HL-60/S4 treated with phorbol 12-myristate 13-acetate at 8.2 ng/mL for 4 days and 3 days (cell line): ENCODE data around the gene MRPS18B.
"Not testable (repeated sequence)": the region's sequence is repeated elsewhere in the genome, so short reads cannot be mapped to it uniquely, and the experiment has no call there.

Source experiments
- in situ Hi-C: fragments of 300-500 bp; cut with MboI; formaldehyde crosslinking; loops from 2 replicates; pipeline ENCODE4 v1.15.0; 2022; ENCODE audit warnings: low sequenced_read_pairs

MRPS18B gene

GRCh38 chr6:30635834-30636233, 18.2 kb downstream of the MRPS18B start:
- in situ Hi-C loops = no loop called here

DNA sequence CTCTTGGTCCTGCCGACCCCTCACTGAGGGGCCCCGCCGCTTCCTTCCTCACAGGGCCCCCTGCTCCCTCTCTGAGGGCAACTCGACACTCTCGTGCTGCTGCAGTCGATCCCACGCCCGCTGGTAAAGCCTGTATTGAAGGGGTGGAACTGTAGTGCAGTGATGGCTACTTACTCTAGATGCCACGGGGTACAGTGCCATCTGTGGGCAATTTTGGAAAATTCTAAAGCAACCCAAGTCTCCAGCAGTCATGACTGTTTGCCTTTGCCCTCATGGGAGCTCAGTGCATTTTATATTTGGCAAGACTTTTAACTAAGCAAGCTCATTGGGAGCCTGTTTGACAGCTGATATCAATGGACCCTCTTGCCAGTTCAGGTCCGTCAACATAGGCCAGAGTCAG, 22.8 kb downstream of the MRPS18B start:
- in situ Hi-C loops = no loop called here

DNA sequence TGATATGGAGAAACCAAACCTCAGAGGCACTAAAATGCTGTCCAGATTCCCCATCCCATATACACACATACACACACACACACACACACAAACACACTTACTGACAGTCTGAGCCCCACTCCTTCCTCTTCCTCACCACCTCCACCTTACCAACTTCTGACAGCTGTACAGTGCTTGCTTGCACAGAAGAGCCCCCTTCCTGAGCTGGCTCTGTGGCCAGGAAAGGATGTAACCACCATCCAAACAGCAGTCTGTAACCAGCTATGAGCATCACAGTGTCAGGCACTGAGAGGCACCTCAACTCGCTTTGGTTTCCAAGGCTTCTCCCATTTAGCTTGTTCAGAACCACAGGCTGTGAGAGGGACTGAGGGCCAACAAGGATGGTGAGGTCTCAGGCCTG, 23.4 kb downstream of the MRPS18B start:
- in situ Hi-C loops = no loop called here

- in situ Hi-C loops = no loop called here
Observed at GRCh38 chr6:30643656-30644055, 26.0 kb downstream of the MRPS18B start.

DNA sequence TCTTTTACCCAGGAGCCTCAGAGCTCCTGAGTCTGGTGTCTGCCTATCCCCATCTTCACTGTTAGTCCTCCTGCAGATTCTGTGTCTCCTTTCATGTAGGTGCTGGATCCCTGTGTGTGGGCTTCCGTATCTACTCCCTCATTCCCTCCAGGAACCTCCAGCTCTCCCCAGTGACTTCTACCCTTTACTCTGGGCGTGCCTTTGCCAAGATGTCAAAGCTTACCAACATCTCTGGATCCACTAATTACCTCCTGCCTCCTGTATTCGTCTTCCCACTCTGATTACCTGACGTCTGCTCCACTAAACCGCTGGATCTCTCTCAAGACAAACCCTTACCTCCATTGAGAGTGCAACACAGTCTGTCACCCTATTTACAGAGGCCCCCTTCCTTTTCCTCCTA, 27.1 kb downstream of the MRPS18B start:
- in situ Hi-C loops = no loop called here

GRCh38 chr6:30645989-30646388, 28.3 kb downstream of the MRPS18B start:
- in situ Hi-C loops = no loop called here

DNA sequence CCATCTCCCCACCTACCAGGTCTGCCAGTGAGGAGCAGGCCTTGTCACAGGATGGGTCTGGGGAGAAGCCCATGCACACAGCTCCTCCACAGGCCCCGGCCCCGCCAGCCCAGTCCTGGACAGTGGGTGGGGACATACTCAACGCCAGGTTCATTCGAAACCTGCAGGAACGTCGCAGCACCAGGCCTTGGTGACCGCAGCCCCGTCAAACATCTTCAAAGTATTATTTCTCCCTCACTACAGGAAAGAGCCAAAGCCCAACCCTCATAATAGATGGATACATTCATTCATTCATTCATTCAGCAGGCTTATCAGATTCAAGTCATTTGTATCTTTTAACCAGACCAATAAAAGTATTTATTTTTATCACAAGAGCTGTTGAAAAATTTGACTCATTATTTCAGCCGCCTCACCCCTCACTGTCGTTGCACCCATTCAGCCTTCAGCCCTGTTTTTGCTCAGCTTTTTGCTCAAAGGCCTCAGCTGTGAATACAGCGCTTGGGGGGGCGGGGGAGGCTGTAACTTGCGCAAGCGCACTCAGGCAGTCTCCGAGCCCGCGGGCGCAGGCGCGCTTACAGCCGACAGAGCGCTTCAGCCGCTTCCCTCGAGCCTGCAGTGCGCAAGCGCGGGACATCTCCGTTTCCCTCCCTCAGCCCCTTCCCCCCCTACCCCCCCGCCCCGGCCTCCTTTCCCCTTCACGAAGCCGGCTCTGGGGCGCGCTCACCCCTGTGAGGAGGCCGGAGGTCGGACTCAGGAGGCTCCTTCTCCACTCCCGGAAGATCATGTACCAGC, 29.0 kb downstream of the MRPS18B start, which contains the start of gene C6orf136:
Gene C6orf136, plus strand, starts transcription at position 684 of the 792 bp plus-strand sequence. Its CDS starts 99 bp downstream, at position 783.
- in situ Hi-C loops = no loop called here

GRCh38 chr6:30647242-30648116, 29.8 kb downstream of the MRPS18B start:
- in situ Hi-C loops = no loop called here

DNA sequence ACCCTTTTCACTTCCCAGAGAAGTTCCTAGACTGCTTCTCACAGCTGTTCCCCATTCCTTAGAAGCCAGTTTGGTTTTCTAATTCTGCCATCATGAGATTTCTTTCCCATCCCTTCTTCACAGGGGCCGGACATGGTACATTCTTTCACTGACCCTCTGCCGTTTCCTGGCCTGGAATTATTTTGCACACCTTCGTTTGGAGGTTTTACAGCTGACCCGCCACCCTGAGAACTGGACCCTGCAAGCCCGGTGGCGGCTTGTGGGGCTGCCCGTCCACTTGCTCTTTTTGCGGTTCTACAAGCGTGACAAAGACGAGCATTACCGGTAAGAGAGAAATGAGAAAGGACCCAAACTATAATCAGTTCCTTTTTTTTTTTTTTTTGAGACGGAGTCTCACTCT, 33.5 kb downstream of the MRPS18B start:
- in situ Hi-C loops = no loop called here

GRCh38 chr6:30654798-30655742, 37.4 kb downstream of the MRPS18B start:
- in situ Hi-C loops = no loop called here

DNA sequence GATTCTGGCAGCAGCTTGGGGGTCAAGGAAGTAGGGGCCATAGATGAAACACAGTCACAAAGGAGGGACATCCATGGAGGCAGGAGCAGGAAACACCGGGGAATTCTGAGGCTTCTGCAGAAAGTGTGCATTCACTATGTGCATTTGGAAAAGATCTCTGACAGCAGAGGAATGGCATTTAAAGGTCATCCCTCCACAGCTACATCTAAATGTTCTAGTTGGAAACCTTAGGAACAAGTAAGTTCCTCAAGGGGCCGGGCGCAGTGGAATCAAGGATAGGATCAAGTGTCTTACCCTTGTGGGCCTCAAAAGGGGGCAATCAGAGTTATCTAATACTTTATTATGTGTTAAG, 38.1 kb downstream of the MRPS18B start:
- in situ Hi-C loops = no loop called here

DNA sequence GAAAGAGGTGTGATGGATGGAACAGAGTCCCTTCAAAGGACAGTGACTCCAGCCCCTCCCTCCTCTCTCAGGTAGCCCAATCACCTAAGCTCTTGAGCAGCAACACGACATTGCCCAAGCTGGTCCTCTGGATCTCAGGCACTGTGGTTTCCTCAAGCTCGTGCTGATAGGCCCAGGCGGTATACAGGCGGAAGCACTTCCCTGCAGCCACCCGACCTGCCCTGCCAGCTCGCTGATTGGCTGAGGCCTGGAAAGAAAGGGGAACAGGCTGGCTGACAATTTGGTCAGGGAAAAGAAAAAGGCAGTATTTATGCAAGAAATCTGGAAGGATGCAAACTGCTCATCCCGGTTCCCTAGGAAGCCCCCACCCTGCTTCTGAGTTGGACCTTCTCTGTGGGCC, 38.9 kb downstream of the MRPS18B start:
- in situ Hi-C loops = no loop called here

DNA sequence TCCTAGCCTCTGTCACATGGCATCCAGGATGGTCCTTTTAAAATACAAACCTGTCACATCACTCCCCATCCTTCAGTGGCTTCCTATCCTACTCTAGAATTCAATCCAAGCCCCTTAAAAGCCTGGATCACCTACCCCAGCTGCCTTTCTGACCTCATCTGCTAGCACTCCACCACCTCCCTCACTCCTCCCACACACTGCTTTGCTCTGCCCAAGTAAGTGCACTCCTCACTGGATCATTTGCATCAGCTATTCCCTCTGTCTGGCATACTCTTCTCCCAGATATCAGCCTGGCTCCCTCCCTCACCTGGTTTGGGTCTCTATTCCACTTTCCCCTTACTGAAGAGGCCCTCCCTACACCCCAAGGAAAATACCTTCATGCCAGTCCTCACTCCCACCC, 39.8 kb downstream of the MRPS18B start:
- in situ Hi-C loops = no loop called here

- in situ Hi-C loops = not testable (repeated sequence)
Observed at GRCh38 chr6:30657922-30658321, 40.3 kb downstream of the MRPS18B start.

DNA sequence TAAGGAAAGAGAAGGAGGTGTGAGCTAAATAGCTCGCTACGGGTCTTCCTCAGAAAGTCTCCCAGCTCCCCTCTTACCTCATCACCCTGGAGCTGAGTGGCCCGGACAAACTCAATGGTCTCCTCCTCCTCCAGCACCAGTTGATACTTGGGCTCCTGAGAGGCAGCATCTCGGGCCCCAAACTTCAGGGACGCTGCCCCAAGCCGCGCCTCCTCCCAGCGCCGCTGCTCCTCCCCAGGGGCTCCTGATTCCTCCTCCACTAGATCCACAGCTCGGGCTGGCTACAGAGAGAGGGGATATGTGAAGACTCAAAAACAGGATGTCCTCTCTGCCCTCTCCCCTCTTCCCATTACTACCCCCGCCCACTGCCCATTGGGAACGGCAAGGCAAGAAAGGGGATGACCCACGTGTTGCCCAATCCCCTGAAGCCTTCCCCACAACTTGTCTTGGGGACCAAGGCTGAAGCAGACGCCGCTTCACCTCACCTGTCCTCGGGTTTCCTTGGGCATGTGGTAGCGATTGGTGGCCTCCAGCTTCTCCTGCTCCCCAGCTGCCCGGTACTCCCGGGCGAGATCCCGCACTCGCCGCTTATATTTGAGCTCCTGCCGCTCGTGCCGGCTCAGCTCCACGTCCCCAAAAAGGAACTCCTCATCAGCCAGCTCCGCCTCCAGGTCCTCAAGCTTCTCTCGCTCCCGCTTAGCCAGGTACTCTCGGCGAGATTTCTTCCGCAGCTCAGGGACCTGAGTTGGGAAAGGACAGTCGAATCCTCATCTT, 47.5 kb downstream of the MRPS18B start:
- in situ Hi-C loops = no loop called here

DNA sequence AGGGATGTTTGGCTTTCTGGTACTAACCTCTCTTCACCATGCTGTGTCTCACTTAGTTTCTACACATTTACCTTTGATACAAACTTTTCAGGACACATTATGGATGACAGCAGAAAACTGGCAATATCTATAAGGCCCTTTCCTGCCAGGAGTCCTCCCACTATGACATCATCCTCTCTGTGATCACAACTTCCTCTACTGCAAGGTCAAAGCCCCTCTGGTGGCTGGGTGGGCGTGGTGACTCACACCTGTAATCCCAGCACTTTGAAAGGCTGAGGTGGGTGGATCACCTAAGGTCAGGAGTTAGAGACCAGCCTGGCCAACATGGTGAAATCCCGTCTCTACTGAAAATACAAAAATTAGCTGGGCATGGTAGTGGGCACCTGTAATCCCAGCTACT, 48.7 kb downstream of the MRPS18B start:
- in situ Hi-C loops = not testable (repeated sequence)

- in situ Hi-C loops = no loop called here
Observed at GRCh38 chr6:30670760-30671527, 53.3 kb downstream of the MRPS18B start.

- in situ Hi-C loops = no loop called here
Observed at GRCh38 chr6:30672445-30673253, 55.0 kb downstream of the MRPS18B start, which contains the start of gene DHX16. Gene DHX16, minus strand, starts transcription at chr6:30673006. Its CDS starts 165 bp downstream, at chr6:30672841.
